Measurements from ENCODE around the gene FIBCD1.
"Not testable (repeated sequence)": the region's sequence is repeated elsewhere in the genome, so short reads cannot be mapped to it uniquely, and the experiment has no call there.

The FIBCD1 gene

DNA sequence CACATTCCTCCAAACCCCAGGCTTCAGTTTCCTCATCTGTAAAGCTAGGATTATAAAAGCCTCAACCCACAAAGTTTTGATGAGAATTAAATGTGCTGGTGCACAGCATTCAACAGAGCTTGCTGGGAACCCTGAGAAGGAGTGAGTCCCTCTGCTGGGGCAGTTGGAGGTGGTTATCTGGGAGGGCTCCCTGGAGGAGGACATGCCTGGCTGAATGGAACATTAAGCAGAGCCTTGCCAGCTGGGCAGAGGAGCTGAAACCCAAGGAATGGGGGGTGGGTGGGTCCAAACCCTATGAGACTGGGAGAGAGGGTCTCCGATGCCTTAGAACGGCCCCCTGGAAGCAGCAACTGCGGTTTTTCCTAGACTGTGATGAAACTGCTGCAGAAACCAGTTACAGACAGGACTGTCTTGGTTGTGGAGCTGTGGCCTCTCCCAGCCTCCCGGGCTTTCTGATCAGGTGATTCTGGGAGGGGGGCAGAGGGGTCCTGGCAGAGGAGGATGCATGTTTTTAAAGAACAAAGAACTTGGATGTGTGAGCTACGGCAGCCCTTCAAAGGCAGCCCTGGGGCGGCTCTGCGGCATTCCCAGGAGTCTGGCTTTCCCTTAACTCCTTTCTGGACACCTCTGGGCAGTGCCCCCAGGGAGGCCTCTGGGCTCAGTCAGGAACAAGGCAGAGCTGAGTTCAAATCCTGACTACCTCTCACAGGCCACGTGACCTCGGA is 20.8 kb downstream of the FIBCD1 start:
- H3K27me3 ChIP-seq (ENCODE audit: insufficient read depth, low read length), result no peaks in the 10 kb centered on the region
- H3K4me1 ChIP-seq (ENCODE audit: insufficient read depth, low read length), result peaks cover 10% of the 10 kb centered on the region; the same call in 1 of the 2 replicates

DNA sequence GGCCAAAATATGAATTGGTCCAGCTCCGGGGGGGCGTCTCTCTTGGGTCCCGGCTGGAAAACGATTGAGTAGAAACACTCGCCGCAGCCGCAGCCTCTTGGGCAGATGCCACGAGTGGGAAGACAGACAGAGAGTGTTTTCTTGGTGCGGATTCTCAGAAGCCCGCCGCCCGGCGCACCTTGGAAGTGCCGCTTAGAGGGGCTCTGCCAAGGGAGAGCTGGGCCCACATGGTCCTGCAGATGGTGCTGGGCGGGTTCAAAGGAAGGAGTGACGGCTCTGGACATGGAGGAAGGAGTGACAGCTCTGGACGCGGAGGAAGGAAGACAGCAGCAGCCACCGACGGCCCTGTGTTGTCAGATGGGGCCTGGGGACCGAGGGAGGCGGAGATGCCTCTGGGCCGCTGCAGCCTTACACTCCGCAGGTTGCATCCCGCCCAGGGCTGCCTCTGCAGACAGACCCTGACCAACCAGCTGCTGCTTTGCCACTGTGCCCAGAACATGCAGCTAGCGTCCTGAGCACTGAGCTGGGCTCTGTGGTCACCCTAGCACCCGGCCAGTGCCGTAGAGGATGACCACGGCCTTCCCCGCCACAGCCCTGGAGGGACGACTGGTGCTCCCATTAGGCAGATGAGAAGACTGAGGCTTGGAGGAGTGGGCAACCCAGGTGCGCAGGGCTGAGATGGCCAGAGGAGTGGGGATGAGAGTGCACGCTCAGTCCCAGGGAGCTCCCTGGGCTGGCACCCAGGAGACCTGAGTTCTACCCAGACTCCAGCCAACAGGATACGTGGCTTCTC is 21.7 kb downstream of the FIBCD1 start:
- Histone ChIP-seq H3K9me3 (ENCODE audit: insufficient read depth, low read depth, low read length) (no peaks in the 10 kb centered on the region), H3K4me1 (ENCODE audit: insufficient read depth, low read length) (peaks cover 12% of the 10 kb centered on the region; the same call in 1 of the 2 replicates), H3K27me3 (ENCODE audit: insufficient read depth, low read length) (no peaks in the 10 kb centered on the region), H3K9ac (ENCODE audit: low read depth, low read length) (no peak overlapping the region), H3K36me3 (ENCODE audit: insufficient read depth, low read length) (no peaks in the 10 kb centered on the region), H3K27ac (ENCODE audit: low read depth, low read length) (no peak overlapping the region), H3K4me3 (ENCODE audit: low read length) (no peak overlapping the region)
- 90% methylated on average over 34 of the region's 34 CpGs for WGBS

More for the DNA sequence above, 20.8 kb downstream of the FIBCD1 start:
- H3K9me3 ChIP-seq (ENCODE audit: insufficient read depth, low read depth, low read length), result no peaks in the 10 kb centered on the region
- 82% methylated on average over 9 of the region's 9 CpGs for WGBS
- no peak overlapping the region for H3K9ac ChIP-seq (ENCODE audit: low read depth, low read length)
- H3K4me3 ChIP-seq (ENCODE audit: low read length), result no peak overlapping the region
- H3K27ac ChIP-seq (ENCODE audit: low read depth, low read length), result no peak overlapping the region
- H3K36me3 ChIP-seq (ENCODE audit: insufficient read depth, low read length), result no peaks in the 10 kb centered on the region

DNA sequence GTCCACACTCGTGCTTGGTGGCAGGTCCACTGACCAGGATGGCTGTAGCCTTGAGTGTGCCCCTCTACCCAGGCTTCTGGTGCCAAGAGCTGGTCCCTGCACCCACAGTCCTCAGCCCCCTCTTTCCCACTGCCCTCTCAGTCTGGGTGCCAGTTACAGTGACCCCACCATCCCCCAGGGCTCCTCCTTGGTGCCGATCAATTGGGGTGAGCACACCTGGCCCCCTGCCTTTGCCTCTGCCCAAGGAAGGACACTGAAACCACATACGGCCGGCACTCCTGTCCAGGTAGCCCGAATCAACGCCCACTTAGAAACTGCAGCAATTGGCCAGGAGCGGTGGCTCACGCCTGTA is 24.0 kb downstream of the FIBCD1 start:
- 93% methylated on average over 8 of the region's 8 CpGs for WGBS
- Histone ChIP-seq H3K9me3 (ENCODE audit: insufficient read depth, low read depth, low read length) (no peaks in the 10 kb centered on the region), H3K9ac (ENCODE audit: low read depth, low read length) (no peak overlapping the region), H3K27me3 (ENCODE audit: insufficient read depth, low read length) (no peaks in the 10 kb centered on the region), H3K4me3 (ENCODE audit: low read length) (no peak overlapping the region), H3K4me1 (ENCODE audit: insufficient read depth, low read length) (peaks cover 12% of the 10 kb centered on the region; the same call in 1 of the 2 replicates), H3K27ac (ENCODE audit: low read depth, low read length) (no peak overlapping the region), H3K36me3 (ENCODE audit: insufficient read depth, low read length) (no peaks in the 10 kb centered on the region)

DNA sequence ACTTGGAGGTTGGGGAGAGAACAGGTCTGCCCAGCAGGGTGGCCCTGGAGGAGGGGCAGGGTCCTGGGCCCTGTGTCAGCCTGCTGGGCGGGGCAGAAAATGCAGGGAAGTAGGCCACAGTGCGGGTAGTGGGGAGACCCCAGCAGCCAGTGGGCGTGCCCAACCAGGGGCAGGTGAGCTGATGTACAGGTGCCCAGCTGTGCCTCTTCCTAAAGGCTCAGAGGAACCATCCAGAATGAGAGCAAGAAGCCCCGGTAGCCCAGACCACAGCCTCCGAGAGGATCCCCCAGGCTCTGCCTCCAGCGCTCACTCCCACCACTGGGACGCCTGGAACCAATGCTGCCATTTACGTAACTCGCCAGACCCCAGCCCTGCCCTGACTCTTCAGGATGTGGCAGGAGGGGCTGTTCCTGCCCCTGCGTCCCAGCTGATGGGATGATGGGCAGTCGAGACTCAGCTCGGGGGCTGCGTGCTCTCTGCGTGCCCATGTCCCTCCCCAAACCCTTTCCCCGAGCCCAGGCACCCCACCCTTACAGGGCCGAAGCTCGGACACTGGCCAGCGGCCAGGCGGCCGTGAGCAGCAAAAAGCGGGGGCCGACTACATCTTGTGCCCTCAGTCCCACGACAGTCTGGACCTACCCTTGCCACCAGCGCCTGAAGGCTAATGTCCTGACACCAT is 24.5 kb downstream of the FIBCD1 start:
- Histone ChIP-seq H3K9ac (ENCODE audit: low read depth, low read length) (no peak overlapping the region), H3K9me3 (ENCODE audit: insufficient read depth, low read depth, low read length) (no peaks in the 10 kb centered on the region), H3K4me3 (ENCODE audit: low read length) (no peak overlapping the region), H3K36me3 (ENCODE audit: insufficient read depth, low read length) (no peaks in the 10 kb centered on the region), H3K27me3 (ENCODE audit: insufficient read depth, low read length) (no peaks in the 10 kb centered on the region), H3K27ac (ENCODE audit: low read depth, low read length) (no peak overlapping the region), H3K4me1 (ENCODE audit: insufficient read depth, low read length) (peaks cover 12% of the 10 kb centered on the region; the same call in 1 of the 2 replicates)
- WGBS, result 86% methylated on average over 24 of the region's 24 CpGs

DNA sequence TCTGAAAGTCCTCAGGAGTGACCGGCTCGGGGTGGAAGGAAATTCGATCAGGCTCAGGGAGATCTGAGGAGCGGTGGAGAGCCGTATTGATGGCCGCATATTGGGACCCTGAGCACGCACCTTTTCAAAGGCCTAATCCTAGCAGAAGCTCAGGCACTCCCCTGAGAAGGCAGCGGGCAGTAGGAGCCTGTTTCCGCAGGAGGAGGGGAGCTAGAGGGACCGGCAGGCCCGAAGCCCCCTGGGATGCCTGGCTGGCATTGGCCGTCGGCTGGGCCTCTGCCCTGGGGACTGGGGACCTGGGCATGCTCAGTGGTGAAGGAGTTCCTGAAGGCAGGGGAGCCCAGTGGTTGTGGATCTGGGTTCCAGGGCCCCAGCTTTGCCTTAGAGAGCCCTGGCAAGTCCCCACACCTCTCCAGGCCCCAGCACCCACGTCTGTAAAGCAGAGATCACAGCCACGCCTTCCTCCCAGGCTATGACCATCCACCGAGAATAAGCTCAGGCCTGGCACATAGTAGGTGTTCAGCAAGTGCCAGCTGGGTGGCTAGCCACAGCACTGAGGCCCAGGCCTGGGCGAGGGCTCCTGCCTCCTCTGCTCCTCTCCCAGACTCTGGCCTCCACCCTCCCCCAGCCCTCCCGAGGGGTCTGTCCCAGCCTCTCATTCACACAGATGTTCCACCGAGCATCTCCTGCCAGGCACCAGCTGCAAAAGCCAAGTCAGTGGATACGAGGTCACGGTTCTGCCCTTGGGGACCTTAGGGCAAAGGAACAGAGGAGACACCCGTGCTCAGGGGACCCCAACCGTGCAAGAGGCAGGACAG is 25.2 kb downstream of the FIBCD1 start:
- H3K36me3 ChIP-seq (ENCODE audit: insufficient read depth, low read length), result no peaks in the 10 kb centered on the region
- H3K27me3 ChIP-seq (ENCODE audit: insufficient read depth, low read length), result no peaks in the 10 kb centered on the region
- H3K27ac ChIP-seq (ENCODE audit: low read depth, low read length), result no peak overlapping the region
- H3K4me1 ChIP-seq (ENCODE audit: insufficient read depth, low read length), result peaks cover 12% of the 10 kb centered on the region; the same call in 1 of the 2 replicates
- 58% methylated on average over 23 of the region's 23 CpGs for WGBS
- H3K4me3 ChIP-seq (ENCODE audit: low read length), result no peak overlapping the region
- no peaks in the 10 kb centered on the region for H3K9me3 ChIP-seq (ENCODE audit: insufficient read depth, low read depth, low read length)
- no peak overlapping the region for H3K9ac ChIP-seq (ENCODE audit: low read depth, low read length)

DNA sequence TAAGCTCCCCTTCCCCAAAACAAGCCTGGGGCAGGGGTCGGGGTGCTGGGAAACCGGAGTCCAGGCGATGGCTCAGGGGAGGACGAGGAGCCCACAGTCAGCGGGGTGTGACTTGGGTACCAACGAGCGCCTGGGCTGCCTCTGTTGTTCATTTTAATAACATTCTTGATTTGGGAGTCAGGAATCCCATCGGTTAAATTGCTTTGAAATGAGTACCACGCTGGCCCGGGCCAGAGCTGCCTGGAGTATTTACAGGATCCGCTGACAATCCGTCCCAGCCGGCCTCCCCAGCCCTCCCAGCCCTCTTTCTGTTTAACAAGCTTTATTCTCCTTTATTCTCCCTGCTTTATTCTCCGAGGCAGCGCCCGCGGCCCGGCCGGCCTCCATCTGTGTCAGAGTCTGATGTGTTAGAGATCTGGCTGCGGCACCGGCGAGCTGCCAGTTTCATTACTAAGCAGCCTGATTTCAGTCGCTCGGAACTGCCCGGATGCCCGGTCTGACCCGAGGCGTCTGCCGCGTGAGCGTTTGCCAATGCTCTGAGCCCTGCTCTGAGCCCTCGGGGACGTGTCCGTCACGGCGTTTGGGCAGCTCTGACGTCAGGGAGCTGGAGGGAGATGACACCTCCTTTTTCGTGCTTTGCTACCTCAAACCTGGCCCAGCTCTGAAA is 26.0 kb downstream of the FIBCD1 start:
- Histone ChIP-seq H3K9me3 (ENCODE audit: insufficient read depth, low read depth, low read length) (no peaks in the 10 kb centered on the region), H3K36me3 (ENCODE audit: insufficient read depth, low read length) (no peaks in the 10 kb centered on the region), H3K27ac (ENCODE audit: low read depth, low read length) (no peak overlapping the region), H3K4me1 (ENCODE audit: insufficient read depth, low read length) (peaks cover 12% of the 10 kb centered on the region; the same call in 1 of the 2 replicates), H3K4me3 (ENCODE audit: low read length) (no peak overlapping the region), H3K9ac (ENCODE audit: low read depth, low read length) (no peak overlapping the region), H3K27me3 (ENCODE audit: insufficient read depth, low read length) (no peaks in the 10 kb centered on the region)
- 73% methylated on average over 38 of the region's 38 CpGs for WGBS

DNA sequence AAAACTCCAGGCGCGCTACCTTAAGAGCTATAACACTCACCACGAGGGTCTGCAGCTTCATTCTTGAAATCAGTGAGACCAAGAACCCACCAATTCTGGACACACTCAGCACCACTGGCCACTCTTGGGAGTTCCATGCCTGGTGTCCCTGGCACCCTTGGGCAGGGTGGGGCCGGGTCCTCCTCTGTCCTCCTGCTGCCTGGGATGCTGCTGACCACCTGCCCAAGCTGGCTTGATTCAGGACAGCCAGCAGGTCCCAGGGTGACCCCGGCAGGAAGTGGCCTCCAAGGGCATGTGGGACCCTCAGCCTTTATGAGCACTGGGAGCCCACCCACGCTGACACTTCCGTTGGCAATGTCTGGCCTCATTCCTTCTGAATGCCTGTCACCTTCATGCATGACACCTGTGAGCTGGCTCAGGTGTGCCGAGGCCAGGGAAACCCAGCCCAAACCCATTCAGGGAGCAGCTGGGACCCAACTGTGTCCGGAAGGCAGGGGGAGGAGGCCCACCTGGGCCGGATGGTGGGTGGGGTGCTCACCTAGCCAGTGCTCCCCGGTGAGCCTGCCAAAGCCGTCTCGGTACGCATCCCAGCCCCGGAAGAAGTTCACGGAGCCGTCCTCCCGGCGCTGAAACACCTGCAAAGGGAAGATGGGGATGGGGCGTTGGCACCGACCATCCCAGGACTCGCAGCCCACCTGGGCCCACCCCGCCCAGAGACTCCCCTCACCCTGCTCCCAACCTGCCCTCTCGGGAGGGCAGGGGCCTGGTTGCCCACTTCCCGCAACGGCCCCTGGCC is 27.6 kb downstream of the FIBCD1 start:
- WGBS, result 95% methylated on average over 26 of the region's 26 CpGs
- Histone ChIP-seq H3K4me3 (ENCODE audit: low read length) (no peak overlapping the region), H3K9ac (ENCODE audit: low read depth, low read length) (no peak overlapping the region), H3K27ac (ENCODE audit: low read depth, low read length) (no peak overlapping the region), H3K27me3 (ENCODE audit: insufficient read depth, low read length) (no peaks in the 10 kb centered on the region), H3K4me1 (ENCODE audit: insufficient read depth, low read length) (peaks cover 12% of the 10 kb centered on the region; the same call in 1 of the 2 replicates), H3K36me3 (ENCODE audit: insufficient read depth, low read length) (no peaks in the 10 kb centered on the region), H3K9me3 (ENCODE audit: insufficient read depth, low read depth, low read length) (no peaks in the 10 kb centered on the region)

DNA sequence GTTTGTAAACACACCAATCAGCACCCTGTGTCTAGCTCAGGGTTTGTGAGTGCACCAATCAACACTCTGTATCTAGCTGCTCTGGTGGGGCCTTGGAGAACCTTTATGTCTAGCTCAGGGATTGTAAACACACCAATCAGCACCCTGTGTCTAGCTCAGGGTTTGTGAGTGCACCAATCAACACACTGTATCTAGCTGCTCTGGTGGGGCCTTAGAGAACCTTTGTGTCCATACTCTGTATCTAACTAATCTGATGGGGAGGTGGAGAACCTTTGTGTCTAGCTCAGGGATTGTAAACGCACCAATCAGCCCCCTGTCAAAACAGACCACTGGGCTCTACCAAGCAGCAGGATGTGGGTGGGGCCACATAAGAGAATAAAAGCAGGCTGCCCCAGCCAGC is 28.4 kb downstream of the FIBCD1 start:
- H3K9me3 ChIP-seq (ENCODE audit: insufficient read depth, low read depth, low read length); H3K27me3 ChIP-seq (ENCODE audit: insufficient read depth, low read length); H3K36me3 ChIP-seq (ENCODE audit: insufficient read depth, low read length); H3K9ac ChIP-seq (ENCODE audit: low read depth, low read length); H3K4me3 ChIP-seq (ENCODE audit: low read length); H3K27ac ChIP-seq (ENCODE audit: low read depth, low read length): not testable (repeated sequence)
- 78% methylated on average over 1 of the region's 1 CpG for WGBS
- peaks cover 12% of the 10 kb centered on the region; the same call in 1 of the 2 replicates for H3K4me1 ChIP-seq (ENCODE audit: insufficient read depth, low read length)

DNA sequence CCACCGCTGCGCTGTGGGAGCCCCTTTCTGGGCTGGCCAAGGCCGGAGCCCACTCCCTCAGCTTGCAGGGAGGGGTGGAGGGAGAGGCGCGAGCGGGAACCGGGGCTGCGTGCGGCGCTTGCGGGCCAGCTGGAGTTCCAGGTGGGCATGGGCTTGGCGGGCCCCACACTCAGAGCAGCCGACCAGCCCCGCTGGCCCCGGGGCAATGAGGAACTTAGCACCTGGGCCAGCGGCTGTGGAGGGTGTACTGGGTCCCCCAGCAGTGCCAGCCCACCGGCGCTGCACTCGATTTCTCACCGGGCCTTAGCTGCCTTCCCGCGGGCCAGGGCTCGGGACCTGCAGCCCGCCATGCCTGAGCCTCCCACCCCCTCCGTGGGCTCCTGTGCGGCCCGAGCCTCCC is 29.0 kb downstream of the FIBCD1 start:
- not testable (repeated sequence) for H3K36me3 ChIP-seq (ENCODE audit: insufficient read depth, low read length); H3K9ac ChIP-seq (ENCODE audit: low read depth, low read length); H3K4me3 ChIP-seq (ENCODE audit: low read length); H3K9me3 ChIP-seq (ENCODE audit: insufficient read depth, low read depth, low read length); H3K27me3 ChIP-seq (ENCODE audit: insufficient read depth, low read length); H3K27ac ChIP-seq (ENCODE audit: low read depth, low read length)
- peaks cover 12% of the 10 kb centered on the region; the same call in 1 of the 2 replicates for H3K4me1 ChIP-seq (ENCODE audit: insufficient read depth, low read length)
- 93% methylated on average over 27 of the region's 27 CpGs for WGBS
